Liver (tissue), 9 donors: ENCODE measurements around the gene KNDC1. TPM values are rescaled to one million over a fixed set of nuclear protein-coding genes. Genes with fewer than 3 reads are reported as not detected.

Experiments used
- DNase-seq: peaks from one replicate; pipeline ENCODE4 v3.0.0-alpha.2; 2017; ENCODE audit warnings: low spot score
- H3K27ac ChIP-seq, 2 donors: one replicate each; pipeline ENCODE4 v1.7.0; 2013; ENCODE audit warnings: inconsistent platforms in 2 of 2, low read length in 2 of 2, control low read depth in 1 of 2, low read depth in 1 of 2, mild to moderate bottlenecking in 1 of 2
- H3K27me3 ChIP-seq, 4 donors: one replicate each; pipeline versions ENCODE4 v1.6.1 to v1.7.0; 2013; ENCODE audit warnings: low read length in 3 of 4, inconsistent platforms in 1 of 4, mild to moderate bottlenecking in 1 of 4, moderate library complexity in 1 of 4; ENCODE audit not compliant: control insufficient read depth in 4 of 4, insufficient read depth in 4 of 4
- H3K36me3 ChIP-seq, 4 donors: one replicate each; pipeline versions ENCODE4 v1.6.1 to v1.7.0; 2013; ENCODE audit warnings: low read length in 3 of 4, mild to moderate bottlenecking in 3 of 4, low read depth in 1 of 4, moderate library complexity in 1 of 4; ENCODE audit not compliant: control insufficient read depth in 4 of 4, insufficient read depth in 3 of 4
- H3K4me1 ChIP-seq, 4 donors: one replicate each; pipeline versions ENCODE4 v1.6.1 to v1.7.0; 2013; ENCODE audit warnings: low read length in 3 of 4, mild to moderate bottlenecking in 3 of 4, moderate library complexity in 1 of 4; ENCODE audit not compliant: control insufficient read depth in 4 of 4, insufficient read depth in 4 of 4
- H3K4me3 ChIP-seq, 3 donors: one replicate each; pipeline versions ENCODE4 v1.6.1 to v1.7.0; 2013; ENCODE audit warnings: low read length in 3 of 3, control low read depth in 1 of 3, low read depth in 1 of 3, mild to moderate bottlenecking in 1 of 3
- H3K9ac ChIP-seq, 2 donors: one replicate each; pipeline ENCODE4 v1.7.0; 2013; ENCODE audit warnings: low read length in 2 of 2, mild to moderate bottlenecking in 2 of 2, moderate library complexity in 2 of 2, control low read depth in 1 of 2, low read depth in 1 of 2
- H3K9me3 ChIP-seq, 4 donors: one replicate each; pipeline versions ENCODE4 v1.6.1 to v1.7.0; 2013; ENCODE audit warnings: low read length in 3 of 4; ENCODE audit not compliant: control insufficient read depth in 4 of 4
- ATF3 ChIP-seq: IDR thresholded peaks from 2 replicates; pipeline ENCODE4 v1.6.1; 2016; ENCODE audit warnings: antibody characterized with exemption
- CTCF ChIP-seq: fragments of 150-350 bp; IDR thresholded peaks from 2 replicates; pipeline ENCODE4 v1.5.1; 2017; ENCODE audit warnings: improper control_type of control experiment, low read depth, low read length; ENCODE audit not compliant: missing input control
- EGR1 ChIP-seq, 2 donors: IDR thresholded peaks; 2 replicates each; pipeline ENCODE4 v1.6.1; 2016 to 2018; ENCODE audit warnings: antibody characterized with exemption in 2 of 2, low read depth in 2 of 2
- FOXA1 ChIP-seq: IDR thresholded peaks from 2 replicates; pipeline ENCODE4 v1.6.1; 2016; ENCODE audit warnings: antibody characterized with exemption
- FOXA2 ChIP-seq: IDR thresholded peaks from 2 replicates; pipeline ENCODE4 v1.6.1; 2016; ENCODE audit warnings: antibody characterized with exemption
- GABPA ChIP-seq, 2 donors: IDR thresholded peaks in 1 of 2; conservative IDR thresholded peaks in 1 of 2; 2 replicates each; pipeline ENCODE4 v1.6.1; 2016; ENCODE audit warnings: antibody characterized with exemption in 2 of 2, mild to moderate bottlenecking in 1 of 2, moderate library complexity in 1 of 2
- HNF4A ChIP-seq, 2 donors: conservative IDR thresholded peaks; 2 replicates each; pipeline ENCODE4 v1.6.1; 2016; ENCODE audit warnings: antibody characterized with exemption in 2 of 2, mild to moderate bottlenecking in 2 of 2
- HNF4G ChIP-seq: IDR thresholded peaks from 2 replicates; pipeline ENCODE4 v1.6.1; 2016; ENCODE audit warnings: antibody characterized with exemption
- JUND ChIP-seq, 2 donors: IDR thresholded peaks; 2 replicates each; pipeline ENCODE4 v1.6.1; 2016; ENCODE audit warnings: antibody characterized with exemption in 2 of 2
- NR2F2 ChIP-seq: IDR thresholded peaks from 2 replicates; pipeline ENCODE4 v1.6.1; 2016; ENCODE audit warnings: antibody characterized with exemption
- RAD21 ChIP-seq, 2 donors: IDR thresholded peaks; 2 replicates each; pipeline ENCODE4 v1.6.1; 2016; ENCODE audit warnings: antibody characterized with exemption in 2 of 2, mild to moderate bottlenecking in 2 of 2
- REST ChIP-seq: IDR thresholded peaks from 2 replicates; pipeline ENCODE4 v1.6.1; 2016; ENCODE audit warnings: antibody characterized with exemption, mild to moderate bottlenecking
- RXRA ChIP-seq, 2 donors: IDR thresholded peaks; 2 replicates each; pipeline ENCODE4 v1.6.1; 2017 to 2018; ENCODE audit warnings: antibody characterized with exemption in 2 of 2, mild to moderate bottlenecking in 1 of 2
- TAF1 ChIP-seq: conservative IDR thresholded peaks from 2 replicates; pipeline ENCODE4 v1.6.1; 2016; ENCODE audit warnings: antibody characterized with exemption, mild to moderate bottlenecking
- YY1 ChIP-seq: IDR thresholded peaks from 2 replicates; pipeline ENCODE4 v1.6.1; 2016; ENCODE audit warnings: antibody characterized with exemption, mild to moderate bottlenecking
- ZBTB33 ChIP-seq: IDR thresholded peaks from 2 replicates; pipeline ENCODE4 v1.6.1; 2016; ENCODE audit warnings: antibody characterized with exemption
- WGBS: extraction: QIAGEN DNeasy Blood & Tissue Kit; methylation state at CpG from one replicate; pipeline ENCODE4 v1.1.7; 2013; 5-methylcytosine and 5-hydroxymethylcytosine counted together
- polyA plus RNA-seq, 2 donors: library from polyadenylated mRNA; stranded (reverse) in 1 of 2; unstranded in 1 of 2; fragments of 200-250 nt in 1 of 2; fragments of >200 nt in 1 of 2; fragmentation: Nextera tagmentation in 1 of 2; extraction: Ambion mirVana in 1 of 2; gene quantifications; one replicate each; pipeline versions ENCODE4 v1.2.1 to v1.2.3, GENCODE V29; 2013 to 2015
- total RNA-seq, 2 donors: library from RNA; depleted of rRNA; stranded (reverse); fragments of >200 nt; gene quantifications; one replicate each; pipeline ENCODE4 v1.2.3, GENCODE V29; 2014
- donor health status: healthy.
- donor health status: healthy.
- donor health status: healthy.
- donor health status: healthy.
- donor health status: healthy.

Gene KNDC1
- total and polyA plus RNA-seq, 4 donors: 0.53 to 12.9 (median 4.3) TPM

GRCh38 chr10:133166828-133167692, 7.0 kb downstream of the KNDC1 start:
- no peak for TF ChIP-seq RXRA (IDR thresholded peaks at IDR 0.05)
- no peak for TF ChIP-seq YY1
- no peak for TF ChIP-seq RAD21 (IDR thresholded peaks at IDR 0.05)
- no peak for TF ChIP-seq NR2F2
- no peak for TF ChIP-seq HNF4G
- no peak for TF ChIP-seq REST
- no peak for TF ChIP-seq FOXA2
- no peak for TF ChIP-seq JUND (IDR thresholded peaks at IDR 0.05)
- TF ChIP-seq GABPA (IDR thresholded peaks at IDR 0.05 in 1 of 2, conservative IDR thresholded peaks at IDR 0.05 in 1 of 2): no peak
- TF ChIP-seq EGR1 (IDR thresholded peaks at IDR 0.05; ENCODE audit: low read depth in 2 of 2): no peak
- TF ChIP-seq TAF1: no peak
- no peak for TF ChIP-seq HNF4A (conservative IDR thresholded peaks at IDR 0.05)
- TF ChIP-seq ATF3: no peak
- TF ChIP-seq ZBTB33: no peak
- peaks cover 0 to 8% (median 0%) of the 10 kb centered on the region in 4 donors for H3K36me3 ChIP-seq
- no peak overlapping the region for H3K4me3 ChIP-seq
- H3K4me1 ChIP-seq: peaks cover 0 to 17% (median 14%) of the 10 kb centered on the region in 4 donors
- H3K9me3 ChIP-seq: no peaks in the 10 kb centered on the region
- no peak overlapping the region for H3K27ac ChIP-seq
- DNase-seq: no peak
- H3K9ac ChIP-seq: no peak overlapping the region
- no peaks in the 10 kb centered on the region for H3K27me3 ChIP-seq
- whole genome bisulfite sequencing: 91% methylated on average over 66 of the region's 66 CpGs

DNA sequence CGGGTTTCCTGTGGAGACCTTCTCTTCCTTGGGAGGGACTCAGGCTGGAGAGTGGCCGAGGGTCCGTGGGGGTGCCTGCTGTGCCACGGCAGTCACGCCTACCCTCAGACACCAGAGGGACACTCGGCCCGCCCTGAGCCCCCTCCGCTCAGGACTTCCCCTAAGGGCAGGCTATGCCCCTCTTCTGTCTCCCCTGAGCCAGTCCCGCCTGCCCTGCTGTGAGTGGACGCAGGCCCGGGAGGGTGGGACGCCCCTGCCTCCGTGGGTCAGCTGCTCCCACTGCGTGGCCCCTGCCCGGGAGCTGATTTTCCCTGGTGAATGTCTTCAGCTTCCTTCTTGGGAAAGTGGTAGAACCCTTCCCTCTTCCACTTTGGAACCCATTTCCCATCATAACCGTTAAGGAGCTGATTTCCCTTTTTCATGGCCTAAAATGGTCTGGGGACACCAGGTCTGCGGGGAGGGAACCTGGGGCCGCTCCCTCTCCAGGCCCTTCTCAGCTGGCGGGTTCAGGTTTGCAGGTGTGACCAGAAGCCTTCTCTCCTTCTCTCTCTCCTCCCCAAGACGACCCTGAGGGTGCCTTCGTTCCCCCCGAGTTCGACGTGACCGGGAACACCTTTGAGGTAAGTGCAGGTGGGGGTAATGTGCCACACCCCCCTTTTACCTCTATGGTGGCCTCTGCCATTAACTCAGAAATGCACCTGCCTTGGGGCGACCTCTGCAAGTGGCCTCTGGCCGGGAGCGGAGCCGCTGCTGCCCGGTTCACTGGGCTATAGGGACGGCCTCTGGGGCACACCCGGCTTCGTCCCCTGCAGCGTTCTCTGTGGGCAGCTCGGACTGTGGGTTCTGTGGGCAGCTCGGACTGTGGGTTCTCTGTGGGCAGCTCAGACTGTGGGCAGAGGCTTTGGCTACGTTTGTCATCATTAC, 7.9 kb downstream of the KNDC1 start:
- Histone ChIP-seq H3K36me3 (peaks cover 0 to 9% (median 0%) of the 10 kb centered on the region in 4 donors), H3K27me3 (no peaks in the 10 kb centered on the region), H3K4me3 (no peak overlapping the region), H3K4me1 (peaks cover 0 to 11% (median 5%) of the 10 kb centered on the region in 4 donors), H3K27ac (no peak overlapping the region), H3K9me3 (no peaks in the 10 kb centered on the region), H3K9ac (no peak overlapping the region)
- TF ChIP-seq HNF4G (no peak), ZBTB33 (no peak), RAD21 (IDR thresholded peaks at IDR 0.05) (no peak), JUND (IDR thresholded peaks at IDR 0.05) (no peak), FOXA1 (no peak), RXRA (IDR thresholded peaks at IDR 0.05) (no peak), FOXA2 (no peak), GABPA (IDR thresholded peaks at IDR 0.05 in 1 of 2, conservative IDR thresholded peaks at IDR 0.05 in 1 of 2) (no peak), TAF1 (no peak), CTCF (no peak)
- 86% methylated on average over 37 of the region's 37 CpGs for WGBS
- DNase-seq: no peak
